ENCODE data around the gene CLDN14. TPM values are rescaled to one million over a fixed set of nuclear protein-coding genes. Genes with fewer than 3 reads are reported as not detected.

The CLDN14 gene
- total and polyA plus RNA-seq, 2 donors (not counting 1 experiment from before 2014, with no cell fraction given) = 0.39 TPM; not detected in 1

- Mint-ChIP-seq H3K27me3 (peaks cover 3% of the 10 kb centered on the region), H3K4me1 (no peaks in the 10 kb centered on the region), H3K9me3 (ENCODE audit: insufficient read depth) (no peaks in the 10 kb centered on the region), H3K4me3 (no peak overlapping the region), H3K27ac (no peak overlapping the region)
- WGBS (ENCODE audit: insufficient coverage) = 35% methylated on average over 9 of the region's 10 CpGs
- ChIA-PET POLR2A (no interaction called here), CTCF (interaction anchor here (0.6 kb wide), 1 partner anchor 624 kb away, joined by 4 read pairs; no protein-coding TSS in a partner anchor)
- H3K27ac ChIP-seq (ENCODE audit: low read length in 2 of 2) = no peak overlapping the region
- ATAC-seq (ENCODE audit: low read depth) (no peak), DNase-seq (no peak)
- no peaks in the 10 kb centered on the region for H3K4me1 ChIP-seq (ENCODE audit: control insufficient read depth in 2 of 2, insufficient read depth in 2 of 2, low read length in 2 of 2)
- H3K79me2 ChIP-seq (ENCODE audit: control insufficient read depth, insufficient read depth, low read length) = no peaks in the 10 kb centered on the region
- H3K4me2 ChIP-seq (replicated peaks; ENCODE audit: low read depth, low read length, poor library complexity, severe bottlenecking) = no peak overlapping the region
- TF ChIP-seq EZH2 (IDR thresholded peaks at IDR 0.05; ENCODE audit: borderline replicate concordance, insufficient read depth, low read depth, low read length, poor library complexity, severe bottlenecking) = no peak
- TF ChIP-seq CTCF (IDR thresholded peaks at IDR 0.05) = no peak
- intact Hi-C loops (cut with micrococcal nuclease) = no loop called here
- H2AFZ ChIP-seq (ENCODE audit: insufficient read depth, low read depth, low read length, poor library complexity, severe bottlenecking) = peak overlapping the region; percentile 46
- H3K36me3 ChIP-seq (replicated peaks in 1 of 2; ENCODE audit: control extremely low read depth in 1 of 2, control insufficient read depth in 1 of 2, extremely low read depth in 1 of 2, insufficient read depth in 2 of 2, low read length in 1 of 2) = no peaks in the 10 kb centered on the region
- H3K9ac ChIP-seq (ENCODE audit: low read length) = no peak overlapping the region
- H3K9me3 ChIP-seq (ENCODE audit: control extremely low read depth in 1 of 3, control insufficient read depth in 2 of 3, insufficient read depth in 1 of 3, low read length in 2 of 3) = no peaks in the 10 kb centered on the region
- no peaks in the 10 kb centered on the region for H4K20me1 ChIP-seq (ENCODE audit: control insufficient read depth, insufficient read depth, low read length, poor library complexity, severe bottlenecking)
- H3K27me3 ChIP-seq (replicated peaks in 1 of 4; ENCODE audit: control extremely low read depth in 1 of 4, control insufficient read depth in 3 of 4, insufficient read depth in 4 of 4, low read length in 3 of 4) = no peaks in the 10 kb centered on the region
- H3K4me3 ChIP-seq (ENCODE audit: control extremely low read depth in 1 of 5, extremely low read depth in 1 of 5, insufficient read depth in 1 of 5, low read depth in 2 of 5, low read length in 4 of 5) = no peak overlapping the region
Observed at GRCh38 chr21:36463991-36464390, 15.9 kb downstream of the CLDN14 start.

GRCh38 chr21:36463204-36463603, 16.7 kb downstream of the CLDN14 start:
- H3K79me2 ChIP-seq (ENCODE audit: control insufficient read depth, insufficient read depth, low read length) = no peaks in the 10 kb centered on the region
- no peaks in the 10 kb centered on the region for H3K9me3 Mint-ChIP-seq (ENCODE audit: insufficient read depth)
- no peak overlapping the region for H3K4me3 Mint-ChIP-seq
- H3K27me3 Mint-ChIP-seq = peaks cover 3% of the 10 kb centered on the region
- 88% methylated on average over 8 of the region's 10 CpGs for WGBS (ENCODE audit: insufficient coverage)
- intact Hi-C loops (cut with micrococcal nuclease) = no loop called here
- ATAC-seq (ENCODE audit: low read depth) (no peak), DNase-seq (no peak)
- CTCF ChIA-PET = no interaction called here
- H3K4me1 ChIP-seq (ENCODE audit: control insufficient read depth in 2 of 2, insufficient read depth in 2 of 2, low read length in 2 of 2) = no peaks in the 10 kb centered on the region
- no peak overlapping the region for H3K4me2 ChIP-seq (replicated peaks; ENCODE audit: low read depth, low read length, poor library complexity, severe bottlenecking)
- H2AFZ ChIP-seq (ENCODE audit: insufficient read depth, low read depth, low read length, poor library complexity, severe bottlenecking) = no peak overlapping the region
- no peak overlapping the region for H3K4me3 ChIP-seq (ENCODE audit: control extremely low read depth in 1 of 5, extremely low read depth in 1 of 5, insufficient read depth in 1 of 5, low read depth in 2 of 5, low read length in 4 of 5)
- H3K9me3 ChIP-seq (ENCODE audit: control extremely low read depth in 1 of 3, control insufficient read depth in 2 of 3, insufficient read depth in 1 of 3, low read length in 2 of 3) = no peaks in the 10 kb centered on the region
- no peak overlapping the region for H3K9ac ChIP-seq (ENCODE audit: low read length)
- POLR2A ChIA-PET = no interaction called here
- no peaks in the 10 kb centered on the region for H3K4me1 Mint-ChIP-seq
- no peaks in the 10 kb centered on the region for H3K27me3 ChIP-seq (replicated peaks in 1 of 4; ENCODE audit: control extremely low read depth in 1 of 4, control insufficient read depth in 3 of 4, insufficient read depth in 4 of 4, low read length in 3 of 4)
- no peak overlapping the region for H3K27ac Mint-ChIP-seq
- no peak overlapping the region for H3K27ac ChIP-seq (ENCODE audit: low read length in 2 of 2)
- TF ChIP-seq EZH2 (IDR thresholded peaks at IDR 0.05; ENCODE audit: borderline replicate concordance, insufficient read depth, low read depth, low read length, poor library complexity, severe bottlenecking) (no peak), CTCF (IDR thresholded peaks at IDR 0.05) (no peak)
- H4K20me1 ChIP-seq (ENCODE audit: control insufficient read depth, insufficient read depth, low read length, poor library complexity, severe bottlenecking) = no peaks in the 10 kb centered on the region
- H3K36me3 ChIP-seq (replicated peaks in 1 of 2; ENCODE audit: control extremely low read depth in 1 of 2, control insufficient read depth in 1 of 2, extremely low read depth in 1 of 2, insufficient read depth in 2 of 2, low read length in 1 of 2) = no peaks in the 10 kb centered on the region
